Panc1 (cell line): ENCODE results near the gene ANO9.

Experiments
- CTCF ChIP-seq: fragments of 450-650 bp; IDR thresholded peaks from 2 replicates; pipeline ENCODE4 v1.5.1; 2017; ENCODE audit warnings: mild to moderate bottlenecking
- POLR2AphosphoS5 ChIP-seq: IDR thresholded peaks from 2 replicates; pipeline ENCODE4 v1.6.1; 2012; ENCODE audit warnings: mild to moderate bottlenecking, low read depth, low read length, moderate library complexity

GRCh38 chr11:452203-452744, 10.5 kb upstream of the ANO9 start:
- TF ChIP-seq POLR2AphosphoS5 (no peak), CTCF (no peak)
